ENCODE data around the gene TRIM59. TPM values are rescaled to one million over a fixed set of nuclear protein-coding genes. Genes with fewer than 3 reads are reported as not detected.

TRIM59 gene
- total and polyA plus RNA-seq, 2 donors (not counting 1 experiment from before 2014, with no cell fraction given): 5.0 to 22.0 TPM

GRCh38 chr3:160498202-160498601 lies 48.6 kb upstream of the TRIM59 start:
- ChIA-PET CTCF (interaction anchor here (2.1 kb wide), 1 partner anchor 11 kb away, joined by 7 read pairs; no protein-coding TSS in a partner anchor), POLR2A (no interaction called here)
- no peaks in the 10 kb centered on the region for H4K20me1 ChIP-seq (ENCODE audit: control insufficient read depth, insufficient read depth, low read length, poor library complexity, severe bottlenecking)
- no peak overlapping the region for H3K4me3 Mint-ChIP-seq
- intact Hi-C loops (cut with micrococcal nuclease): no loop called here
- H3K4me3 ChIP-seq (ENCODE audit: control extremely low read depth in 1 of 5, extremely low read depth in 1 of 5, insufficient read depth in 1 of 5, low read depth in 2 of 5, low read length in 4 of 5): no peak overlapping the region
- H3K4me1 Mint-ChIP-seq: no peaks in the 10 kb centered on the region
- no peak overlapping the region for H3K27ac ChIP-seq (ENCODE audit: low read length in 2 of 2)
- DNase-seq (no peak), ATAC-seq (ENCODE audit: low read depth) (no peak)
- no peak overlapping the region for H3K9ac ChIP-seq (ENCODE audit: low read length)
- H3K27me3 Mint-ChIP-seq: no peaks in the 10 kb centered on the region
- no peaks in the 10 kb centered on the region for H3K79me2 ChIP-seq (ENCODE audit: control insufficient read depth, insufficient read depth, low read length)
- H3K9me3 ChIP-seq (ENCODE audit: control extremely low read depth in 1 of 3, control insufficient read depth in 2 of 3, insufficient read depth in 1 of 3, low read length in 2 of 3): no peaks in the 10 kb centered on the region
- H3K27ac Mint-ChIP-seq: no peak overlapping the region
- no CpG with 5 or more reads among the region's 1 CpG for WGBS (ENCODE audit: insufficient coverage)
- H3K27me3 ChIP-seq (replicated peaks in 1 of 4; ENCODE audit: control extremely low read depth in 1 of 4, control insufficient read depth in 3 of 4, insufficient read depth in 4 of 4, low read length in 3 of 4): no peaks in the 10 kb centered on the region
- no peak overlapping the region for H2AFZ ChIP-seq (ENCODE audit: insufficient read depth, low read depth, low read length, poor library complexity, severe bottlenecking)
- TF ChIP-seq EZH2 (IDR thresholded peaks at IDR 0.05; ENCODE audit: borderline replicate concordance, insufficient read depth, low read depth, low read length, poor library complexity, severe bottlenecking) (no peak), CTCF (IDR thresholded peaks at IDR 0.05) (no peak)
- peaks cover 6 to 23% of the 10 kb centered on the region in 2 experiments for H3K36me3 ChIP-seq (replicated peaks in 1 of 2; ENCODE audit: control extremely low read depth in 1 of 2, control insufficient read depth in 1 of 2, extremely low read depth in 1 of 2, insufficient read depth in 2 of 2, low read length in 1 of 2)
- no peaks in the 10 kb centered on the region for H3K9me3 Mint-ChIP-seq (ENCODE audit: insufficient read depth)
- H3K4me2 ChIP-seq (replicated peaks; ENCODE audit: low read depth, low read length, poor library complexity, severe bottlenecking): no peak overlapping the region
- no peaks in the 10 kb centered on the region for H3K4me1 ChIP-seq (ENCODE audit: control insufficient read depth in 2 of 2, insufficient read depth in 2 of 2, low read length in 2 of 2)

- H3K4me1 ChIP-seq (ENCODE audit: control insufficient read depth in 2 of 2, insufficient read depth in 2 of 2, low read length in 2 of 2): peaks cover 3 to 6% of the 10 kb centered on the region in 2 donors
- no peak for DNase-seq
- Mint-ChIP-seq H3K27ac (no peak overlapping the region), H3K4me1 (peaks cover 6% of the 10 kb centered on the region), H3K9me3 (ENCODE audit: insufficient read depth) (no peaks in the 10 kb centered on the region), H3K4me3 (no peak overlapping the region), H3K27me3 (no peaks in the 10 kb centered on the region)
- ATAC-seq (ENCODE audit: low read depth): no peak
- no peaks in the 10 kb centered on the region for H3K27me3 ChIP-seq (replicated peaks in 1 of 4; ENCODE audit: control extremely low read depth in 1 of 4, control insufficient read depth in 3 of 4, insufficient read depth in 4 of 4, low read length in 3 of 4)
- no peaks in the 10 kb centered on the region for H3K9me3 ChIP-seq (ENCODE audit: control extremely low read depth in 1 of 3, control insufficient read depth in 2 of 3, insufficient read depth in 1 of 3, low read length in 2 of 3)
- H3K27ac ChIP-seq (ENCODE audit: low read length in 2 of 2): no peak overlapping the region
- H3K79me2 ChIP-seq (ENCODE audit: control insufficient read depth, insufficient read depth, low read length): no peaks in the 10 kb centered on the region
- no peaks in the 10 kb centered on the region for H3K36me3 ChIP-seq (replicated peaks in 1 of 2; ENCODE audit: control extremely low read depth in 1 of 2, control insufficient read depth in 1 of 2, extremely low read depth in 1 of 2, insufficient read depth in 2 of 2, low read length in 1 of 2)
- CTCF ChIA-PET: no interaction called here
- intact Hi-C loops (cut with micrococcal nuclease): no loop called here
- no peak overlapping the region for H3K4me2 ChIP-seq (replicated peaks; ENCODE audit: low read depth, low read length, poor library complexity, severe bottlenecking)
- no peaks in the 10 kb centered on the region for H4K20me1 ChIP-seq (ENCODE audit: control insufficient read depth, insufficient read depth, low read length, poor library complexity, severe bottlenecking)
- TF ChIP-seq EZH2 (IDR thresholded peaks at IDR 0.05; ENCODE audit: borderline replicate concordance, insufficient read depth, low read depth, low read length, poor library complexity, severe bottlenecking): no peak
- no peak for TF ChIP-seq CTCF (IDR thresholded peaks at IDR 0.05)
- H3K4me3 ChIP-seq (ENCODE audit: control extremely low read depth in 1 of 5, extremely low read depth in 1 of 5, insufficient read depth in 1 of 5, low read depth in 2 of 5, low read length in 4 of 5): no peak overlapping the region
- POLR2A ChIA-PET: no interaction called here
- H2AFZ ChIP-seq (ENCODE audit: insufficient read depth, low read depth, low read length, poor library complexity, severe bottlenecking): no peak overlapping the region
- no peak overlapping the region for H3K9ac ChIP-seq (ENCODE audit: low read length)
Observed at GRCh38 chr3:160490166-160490565, 40.6 kb upstream of the TRIM59 start.

All from B cell (primary cell).